Measurements from ENCODE around the gene PPFIBP1. TPM values are rescaled to one million over a fixed set of nuclear protein-coding genes. Genes with fewer than 3 reads are reported as not detected.

PPFIBP1 gene
- total and polyA plus RNA-seq, 8 donors, result 82.8 to 126 (median 96.7) TPM

- Histone ChIP-seq H3K36me3 (no peaks in the 10 kb centered on the region), H3K27ac (no peak overlapping the region), H3K4me3 (no peak overlapping the region), H3K27me3 (no peaks in the 10 kb centered on the region), H3K9me3 (no peaks in the 10 kb centered on the region), H3K4me1 (no peaks in the 10 kb centered on the region)
- intact Hi-C loops (cut with DNase I), result no loop called here
- no peak for DNase-seq
- no peak for ATAC-seq
- TF ChIP-seq, protein P1, sequence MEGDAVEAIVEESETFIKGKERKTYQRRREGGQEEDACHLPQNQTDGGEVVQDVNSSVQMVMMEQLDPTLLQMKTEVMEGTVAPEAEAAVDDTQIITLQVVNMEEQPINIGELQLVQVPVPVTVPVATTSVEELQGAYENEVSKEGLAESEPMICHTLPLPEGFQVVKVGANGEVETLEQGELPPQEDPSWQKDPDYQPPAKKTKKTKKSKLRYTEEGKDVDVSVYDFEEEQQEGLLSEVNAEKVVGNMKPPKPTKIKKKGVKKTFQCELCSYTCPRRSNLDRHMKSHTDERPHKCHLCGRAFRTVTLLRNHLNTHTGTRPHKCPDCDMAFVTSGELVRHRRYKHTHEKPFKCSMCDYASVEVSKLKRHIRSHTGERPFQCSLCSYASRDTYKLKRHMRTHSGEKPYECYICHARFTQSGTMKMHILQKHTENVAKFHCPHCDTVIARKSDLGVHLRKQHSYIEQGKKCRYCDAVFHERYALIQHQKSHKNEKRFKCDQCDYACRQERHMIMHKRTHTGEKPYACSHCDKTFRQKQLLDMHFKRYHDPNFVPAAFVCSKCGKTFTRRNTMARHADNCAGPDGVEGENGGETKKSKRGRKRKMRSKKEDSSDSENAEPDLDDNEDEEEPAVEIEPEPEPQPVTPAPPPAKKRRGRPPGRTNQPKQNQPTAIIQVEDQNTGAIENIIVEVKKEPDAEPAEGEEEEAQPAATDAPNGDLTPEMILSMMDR (IDR thresholded peaks at IDR 0.05), result no peak
Measured at GRCh38 chr12:27502021-27502435, 22.0 kb upstream of the PPFIBP1 start.

GRCh38 chr12:27504507-27504906 is 19.5 kb upstream of the PPFIBP1 start:
- TF ChIP-seq, protein P1 (IDR thresholded peaks at IDR 0.05), result no peak
- Histone ChIP-seq H3K4me3 (no peak overlapping the region), H3K27me3 (no peaks in the 10 kb centered on the region), H3K27ac (no peak overlapping the region), H3K9me3 (no peaks in the 10 kb centered on the region), H3K4me1 (no peaks in the 10 kb centered on the region), H3K36me3 (no peaks in the 10 kb centered on the region)
- ATAC-seq (no peak), DNase-seq (no peak)
- intact Hi-C loops (cut with DNase I), result no loop called here

DNA sequence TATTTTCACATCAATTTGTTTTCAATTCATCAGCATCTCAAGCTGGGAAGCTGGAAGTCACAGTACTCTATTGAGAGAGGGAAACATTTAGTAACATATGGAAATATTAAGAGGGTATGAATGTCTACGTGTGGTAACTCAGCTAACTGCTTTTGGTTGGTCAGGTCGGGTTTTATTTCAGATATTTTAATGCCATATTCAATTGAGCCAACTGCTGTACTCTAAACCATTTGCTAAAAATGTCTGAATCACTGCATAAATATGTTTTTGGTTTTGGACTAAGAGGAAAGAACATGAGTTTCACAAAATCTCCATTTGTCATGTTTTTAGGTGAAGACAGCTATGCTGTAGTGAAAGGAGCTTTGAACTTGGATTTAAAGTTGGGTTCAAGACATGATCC is 18.9 kb upstream of the PPFIBP1 start:
- H3K27ac ChIP-seq, result peak overlapping the region in 1 of 2 donors; percentile 9
- H3K27me3 ChIP-seq, result no peaks in the 10 kb centered on the region
- H3K9me3 ChIP-seq, result no peaks in the 10 kb centered on the region
- no peaks in the 10 kb centered on the region for H3K4me1 ChIP-seq
- TF ChIP-seq, protein P1 (IDR thresholded peaks at IDR 0.05), result no peak
- no peaks in the 10 kb centered on the region for H3K36me3 ChIP-seq
- ATAC-seq (no peak), DNase-seq (no peak)
- intact Hi-C loops (cut with DNase I), result no loop called here
- H3K4me3 ChIP-seq, result no peak overlapping the region

DNA sequence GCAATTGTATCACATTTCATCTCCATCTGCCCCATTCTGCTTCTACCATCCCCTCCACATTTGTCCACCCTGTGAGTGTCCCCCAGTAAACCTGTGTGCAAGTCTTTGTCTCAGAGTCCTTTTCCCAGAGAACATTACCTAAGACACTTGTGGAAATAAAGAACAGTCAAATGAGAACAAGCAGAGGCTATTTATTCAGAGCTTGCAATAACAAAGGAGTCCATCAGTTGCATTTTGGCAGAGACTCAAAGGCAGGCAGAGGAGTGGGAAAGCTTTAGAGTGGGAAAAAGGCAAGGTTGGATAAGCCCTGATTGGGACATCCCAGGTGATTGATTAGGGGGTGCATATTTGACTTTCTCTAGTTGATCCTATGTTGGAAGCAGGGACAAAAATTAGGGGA is 18.2 kb upstream of the PPFIBP1 start:
- Histone ChIP-seq H3K27ac (peak overlapping the region in 1 of 2 donors; percentile 9), H3K4me3 (no peak overlapping the region), H3K9me3 (no peaks in the 10 kb centered on the region), H3K36me3 (no peaks in the 10 kb centered on the region), H3K4me1 (no peaks in the 10 kb centered on the region), H3K27me3 (no peaks in the 10 kb centered on the region)
- TF ChIP-seq, protein P1 (IDR thresholded peaks at IDR 0.05), result no peak
- DNase-seq, result no peak
- intact Hi-C loops (cut with DNase I), result no loop called here
- ATAC-seq, result no peak

GRCh38 chr12:27506645-27507189 is 17.3 kb upstream of the PPFIBP1 start:
- no peaks in the 10 kb centered on the region for H3K27me3 ChIP-seq
- no peaks in the 10 kb centered on the region for H3K9me3 ChIP-seq
- ATAC-seq, result no peak
- TF ChIP-seq, protein P1 (IDR thresholded peaks at IDR 0.05), result no peak
- H3K4me3 ChIP-seq, result no peak overlapping the region
- no peak overlapping the region for H3K27ac ChIP-seq
- intact Hi-C loops (cut with DNase I), result no loop called here
- DNase-seq, result no peak
- H3K36me3 ChIP-seq, result no peaks in the 10 kb centered on the region
- no peaks in the 10 kb centered on the region for H3K4me1 ChIP-seq
